OCI-LY3 (cell line): ENCODE measurements around the gene BTRC.

Experiments
- H2AFZ ChIP-seq: fragments of 200-600, 300-600 bp; shearing (Covaris generic); 2 replicates; pipeline ENCODE4 v1.6.0; 2014; ENCODE audit warnings: antibody characterized with exemption, low read depth, low read length
- H3K27ac ChIP-seq: fragments of 200-600, 300-600 bp; sonication (generic); 2 replicates; pipeline ENCODE4 v1.5.1; 2014; ENCODE audit warnings: mild to moderate bottlenecking, low read length, moderate library complexity, mixed read lengths
- H3K27me3 ChIP-seq: fragments of 200-600, 300-600 bp; sonication (generic); 2 replicates; pipeline ENCODE4 v1.6.1; 2014; ENCODE audit warnings: low read depth, low read length, mixed read lengths
- H3K36me3 ChIP-seq: fragments of 200-600, 300-600 bp; sonication (generic); replicated peaks from 2 replicates; pipeline ENCODE3; 2014; ENCODE audit warnings: low read depth, low read length, mixed read lengths
- H3K4me1 ChIP-seq: fragments of 300-600, 200-600 bp; sonication (generic); 2 replicates; pipeline ENCODE4 v1.6.1; 2014; ENCODE audit warnings: low read length, mixed read lengths
- H3K4me2 ChIP-seq: fragments of 200-600, 300-600 bp; sonication (generic); 2 replicates; pipeline ENCODE4 v1.6.1; 2014; ENCODE audit warnings: low read length, mixed read lengths
- H3K4me3 ChIP-seq: fragments of 300-600, 200-600 bp; sonication (generic); 2 replicates; pipeline ENCODE4 v1.5.1; 2014; ENCODE audit warnings: antibody characterized with exemption, mild to moderate bottlenecking, low read length, moderate library complexity
- H3K79me2 ChIP-seq: fragments of 300-600, 200-600 bp; shearing (Covaris generic); 2 replicates; pipeline ENCODE4 v1.6.1; 2014; ENCODE audit warnings: mild to moderate bottlenecking, low read length, mixed read lengths
- H3K9ac ChIP-seq: fragments of 300-600, 200-600 bp; shearing (Covaris generic); 2 replicates; pipeline ENCODE4 v1.6.0; 2014; ENCODE audit warnings: mild to moderate bottlenecking, low read length, moderate library complexity
- H3K9me3 ChIP-seq: fragments of 200-600, 300-600 bp; shearing (Covaris generic); 2 replicates; pipeline ENCODE4 v1.6.1; 2014; ENCODE audit warnings: low read length, mixed read lengths; ENCODE audit not compliant: insufficient read depth
- H4K20me1 ChIP-seq: fragments of 200-600, 300-600 bp; sonication (generic); 2 replicates; pipeline ENCODE4 v1.6.1; 2016; ENCODE audit warnings: low read length, mixed read lengths; ENCODE audit not compliant: insufficient read depth
- EZH2phosphoT487 ChIP-seq: fragments of 200-600 bp; shearing (Covaris generic); IDR thresholded peaks from 2 replicates; pipeline ENCODE4 v1.6.1; 2018; ENCODE audit warnings: antibody characterized with exemption, mixed run types, low read depth
- TF ChIP-seq, protein P1 (sequence below): fragments of 200-600, 300-600 bp; sonication (generic); IDR thresholded peaks from 2 replicates; pipeline ENCODE4 v1.5.1; 2014; ENCODE audit warnings: antibody characterized with exemption, low read length, low read depth

Gene BTRC

DNA sequence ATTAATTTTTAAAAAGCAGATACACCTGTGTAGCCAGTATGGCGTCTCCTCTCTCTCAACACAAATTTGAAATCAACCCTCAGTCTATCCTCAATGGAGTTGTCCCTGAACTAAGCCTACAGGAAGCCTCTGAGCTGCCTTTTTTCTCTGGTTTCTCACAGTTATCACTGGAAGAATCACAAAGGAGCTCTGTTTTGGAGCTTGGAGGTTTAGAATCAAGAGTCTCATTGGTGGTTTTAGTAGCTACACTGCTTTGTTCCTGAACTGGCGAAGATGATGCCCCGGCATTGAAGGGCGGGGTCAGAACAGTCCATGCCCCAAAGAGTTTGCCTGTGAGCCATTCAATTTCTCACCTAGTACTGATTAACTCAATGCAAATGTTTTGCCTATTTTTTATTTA, 16.1 kb upstream of the BTRC start:
- no peak overlapping the region for H2AFZ ChIP-seq
- no peaks in the 10 kb centered on the region for H4K20me1 ChIP-seq

DNA sequence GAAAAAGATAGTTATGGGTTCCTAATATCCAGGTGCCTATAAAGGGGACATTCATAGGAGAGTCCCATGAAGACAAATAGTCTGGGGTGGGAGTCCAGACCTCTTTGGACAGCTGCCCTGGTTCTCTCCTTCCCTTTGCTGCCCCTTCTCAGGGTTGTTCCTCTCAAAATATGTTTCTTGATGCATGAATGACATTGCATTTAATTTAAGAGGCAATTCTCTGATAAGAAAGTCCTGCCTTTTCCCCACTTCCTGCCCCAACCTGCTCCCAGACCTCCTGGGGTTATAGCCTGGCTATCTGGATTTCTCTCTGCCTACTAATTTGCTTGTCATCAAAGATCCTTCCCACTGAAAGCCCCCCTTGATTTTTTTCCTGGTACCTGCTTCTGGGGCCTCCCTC, 12.5 kb upstream of the BTRC start:
- Histone ChIP-seq H4K20me1 (no peaks in the 10 kb centered on the region), H3K9me3 (no peaks in the 10 kb centered on the region), H3K4me1 (no peaks in the 10 kb centered on the region), H3K9ac (no peak overlapping the region), H3K79me2 (no peaks in the 10 kb centered on the region), H3K27me3 (no peaks in the 10 kb centered on the region), H3K4me2 (no peak overlapping the region), H3K36me3 (no peaks in the 10 kb centered on the region), H3K4me3 (no peak overlapping the region), H3K27ac (no peak overlapping the region), H2AFZ (no peak overlapping the region)
- no peak for TF ChIP-seq EZH2phosphoT487
- TF ChIP-seq, protein P1, sequence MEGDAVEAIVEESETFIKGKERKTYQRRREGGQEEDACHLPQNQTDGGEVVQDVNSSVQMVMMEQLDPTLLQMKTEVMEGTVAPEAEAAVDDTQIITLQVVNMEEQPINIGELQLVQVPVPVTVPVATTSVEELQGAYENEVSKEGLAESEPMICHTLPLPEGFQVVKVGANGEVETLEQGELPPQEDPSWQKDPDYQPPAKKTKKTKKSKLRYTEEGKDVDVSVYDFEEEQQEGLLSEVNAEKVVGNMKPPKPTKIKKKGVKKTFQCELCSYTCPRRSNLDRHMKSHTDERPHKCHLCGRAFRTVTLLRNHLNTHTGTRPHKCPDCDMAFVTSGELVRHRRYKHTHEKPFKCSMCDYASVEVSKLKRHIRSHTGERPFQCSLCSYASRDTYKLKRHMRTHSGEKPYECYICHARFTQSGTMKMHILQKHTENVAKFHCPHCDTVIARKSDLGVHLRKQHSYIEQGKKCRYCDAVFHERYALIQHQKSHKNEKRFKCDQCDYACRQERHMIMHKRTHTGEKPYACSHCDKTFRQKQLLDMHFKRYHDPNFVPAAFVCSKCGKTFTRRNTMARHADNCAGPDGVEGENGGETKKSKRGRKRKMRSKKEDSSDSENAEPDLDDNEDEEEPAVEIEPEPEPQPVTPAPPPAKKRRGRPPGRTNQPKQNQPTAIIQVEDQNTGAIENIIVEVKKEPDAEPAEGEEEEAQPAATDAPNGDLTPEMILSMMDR = no peak

More for the DNA sequence above, 16.1 kb upstream of the BTRC start:
- TF ChIP-seq, protein P1 = no peak
- no peak for TF ChIP-seq EZH2phosphoT487
- Histone ChIP-seq H3K9me3 (no peaks in the 10 kb centered on the region), H3K79me2 (no peaks in the 10 kb centered on the region), H3K36me3 (no peaks in the 10 kb centered on the region), H3K9ac (no peak overlapping the region), H3K4me1 (no peaks in the 10 kb centered on the region), H3K27me3 (no peaks in the 10 kb centered on the region), H3K4me3 (no peak overlapping the region), H3K4me2 (no peak overlapping the region), H3K27ac (no peak overlapping the region)

DNA sequence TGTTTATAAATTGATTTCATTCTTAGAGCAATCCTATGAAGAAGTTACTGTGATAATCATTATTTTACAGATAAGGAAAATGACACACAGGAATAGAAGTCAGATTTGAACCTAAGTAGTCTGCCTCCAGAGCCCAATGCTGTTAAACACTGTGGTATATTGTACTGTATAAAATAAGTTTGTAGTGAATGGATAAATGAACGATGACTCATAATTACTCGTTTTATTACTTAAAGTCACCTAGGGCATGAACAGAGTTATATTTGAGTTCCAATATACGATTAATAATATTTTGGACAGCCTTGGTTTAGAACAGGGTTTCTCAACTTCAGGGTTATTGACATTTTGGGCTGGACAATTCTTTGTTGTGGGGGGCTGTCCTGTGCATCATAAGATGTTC, 7.8 kb upstream of the BTRC start:
- Histone ChIP-seq H2AFZ (no peak overlapping the region), H3K27ac (no peak overlapping the region)

DNA sequence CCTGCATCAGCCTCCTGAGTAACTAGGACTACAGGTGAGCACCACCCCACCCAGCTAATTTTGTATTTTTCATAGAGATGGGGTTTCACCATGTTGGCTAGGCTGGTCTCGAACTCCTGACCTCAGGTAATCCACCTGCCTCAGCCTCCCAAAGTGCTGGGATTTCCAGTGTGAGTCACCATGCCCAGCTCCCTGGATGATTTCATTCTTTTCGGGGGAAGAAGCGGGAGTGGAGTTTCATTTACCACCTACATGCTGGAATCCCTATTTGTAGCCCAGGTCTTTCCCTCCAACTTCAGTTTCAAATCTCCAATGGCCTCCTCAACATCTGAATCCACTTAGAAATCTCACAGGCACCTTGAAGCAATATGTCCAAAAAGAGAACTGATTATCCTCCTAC, 2.9 kb upstream of the BTRC start:
- no peak overlapping the region for H3K4me2 ChIP-seq

More for the DNA sequence above, 7.8 kb upstream of the BTRC start:
- Histone ChIP-seq H3K4me3 (no peak overlapping the region), H3K4me2 (no peak overlapping the region), H3K9me3 (no peaks in the 10 kb centered on the region), H3K9ac (no peak overlapping the region), H4K20me1 (no peaks in the 10 kb centered on the region), H3K36me3 (no peaks in the 10 kb centered on the region), H3K27me3 (no peaks in the 10 kb centered on the region), H3K79me2 (no peaks in the 10 kb centered on the region), H3K4me1 (no peaks in the 10 kb centered on the region)
- TF ChIP-seq EZH2phosphoT487 = no peak

More for the DNA sequence above, 2.9 kb upstream of the BTRC start:
- H3K27ac ChIP-seq = no peak overlapping the region
- TF ChIP-seq, protein P1 = no peak
- no peak for TF ChIP-seq EZH2phosphoT487
- no peaks in the 10 kb centered on the region for H4K20me1 ChIP-seq
- H3K27me3 ChIP-seq = no peaks in the 10 kb centered on the region
- H3K4me1 ChIP-seq = peaks cover 9% of the 10 kb centered on the region
- H3K9ac ChIP-seq = no peak overlapping the region
- no peaks in the 10 kb centered on the region for H3K36me3 ChIP-seq
- no peak overlapping the region for H2AFZ ChIP-seq
- no peak overlapping the region for H3K4me3 ChIP-seq
- peaks cover 8% of the 10 kb centered on the region for H3K79me2 ChIP-seq
- H3K9me3 ChIP-seq = no peaks in the 10 kb centered on the region
